Measurements from ENCODE around the gene LMBRD1.
"Not testable (repeated sequence)": the region's sequence is repeated elsewhere in the genome, so short reads cannot be mapped to it uniquely, and the experiment has no call there.

The LMBRD1 gene

DNA sequence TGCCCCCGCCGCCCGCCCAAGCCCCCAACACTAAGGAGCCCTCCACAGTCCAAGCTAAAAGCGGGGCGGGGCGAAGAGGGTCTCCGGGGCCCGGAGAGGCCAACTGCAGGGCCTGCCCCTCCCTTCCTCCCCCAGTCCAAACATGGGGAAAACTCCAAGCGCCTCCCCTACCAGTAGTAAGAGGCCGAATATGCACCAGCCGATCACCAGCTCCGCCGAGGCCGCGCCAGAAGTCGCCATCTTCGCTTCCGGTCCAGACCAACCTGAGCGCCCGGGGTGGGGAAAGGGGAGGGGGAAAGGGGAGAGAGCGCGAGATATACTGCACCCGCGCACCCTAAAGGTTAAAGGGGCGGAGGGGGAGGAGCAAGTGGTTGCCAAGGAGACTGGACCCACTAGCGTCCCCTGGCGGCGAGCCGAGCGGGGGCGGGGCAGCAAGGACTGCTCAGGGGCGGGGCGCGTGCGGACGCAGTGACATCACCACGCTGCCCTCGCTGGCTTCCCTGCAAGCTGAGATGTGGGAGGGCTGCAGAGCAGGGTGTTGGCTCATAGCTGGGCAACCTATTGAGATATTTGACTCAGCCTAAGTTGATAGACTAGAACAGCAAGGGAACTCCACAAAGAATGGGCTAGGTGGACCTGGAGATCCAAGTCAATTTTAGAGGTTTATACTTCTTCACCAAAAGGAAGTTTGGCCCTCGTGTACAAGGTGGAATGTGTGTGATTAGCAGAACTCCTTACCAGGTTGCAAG lies at the start of gene LMBRD1:
TSS of gene LMBRD1 (minus strand) at position 369 of the 749 bp plus-strand sequence. CDS start at position 240, 129 bp downstream.
- DNase-seq = peak; percentile 99

DNA sequence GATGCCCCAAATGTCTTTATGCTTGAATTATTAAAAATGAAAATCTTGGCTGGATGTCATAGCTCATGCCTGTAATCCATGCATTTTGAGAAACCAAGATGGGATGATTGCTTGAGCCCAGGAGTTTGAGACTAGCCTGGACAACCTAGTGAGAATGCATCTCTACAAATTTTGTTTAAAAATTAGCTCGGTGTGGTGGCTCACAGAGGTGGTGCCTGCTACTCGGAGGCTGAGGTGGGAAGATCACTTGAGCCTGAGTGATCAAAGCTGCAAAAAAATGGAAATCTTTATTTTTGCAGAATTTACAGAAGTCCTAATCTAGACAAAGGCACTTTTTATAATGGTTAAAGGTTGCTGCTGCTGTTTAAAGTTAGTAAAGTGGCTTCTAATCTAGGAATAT lies 49.5 kb upstream of the LMBRD1 start:
- no peak for DNase-seq

DNA sequence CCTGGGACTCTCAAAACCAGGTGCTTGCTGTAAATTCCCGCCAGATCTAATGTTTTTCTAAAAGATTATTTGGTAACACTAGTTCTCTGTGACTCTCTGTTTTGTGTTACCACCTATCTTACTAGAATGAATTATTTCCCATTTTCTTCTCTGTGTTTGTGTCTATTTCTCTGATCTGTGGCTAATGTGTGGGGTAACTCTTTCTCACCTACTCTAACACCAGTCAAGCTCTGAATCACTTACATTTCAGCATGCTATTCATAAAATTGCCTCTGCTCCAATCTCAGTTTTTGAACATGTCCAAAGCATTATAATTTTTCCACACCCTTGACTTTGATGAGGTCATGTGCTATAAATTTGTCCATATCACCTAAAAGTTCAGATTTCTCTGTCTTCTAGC lies 46.4 kb upstream of the LMBRD1 start:
- no peak for DNase-seq

DNA sequence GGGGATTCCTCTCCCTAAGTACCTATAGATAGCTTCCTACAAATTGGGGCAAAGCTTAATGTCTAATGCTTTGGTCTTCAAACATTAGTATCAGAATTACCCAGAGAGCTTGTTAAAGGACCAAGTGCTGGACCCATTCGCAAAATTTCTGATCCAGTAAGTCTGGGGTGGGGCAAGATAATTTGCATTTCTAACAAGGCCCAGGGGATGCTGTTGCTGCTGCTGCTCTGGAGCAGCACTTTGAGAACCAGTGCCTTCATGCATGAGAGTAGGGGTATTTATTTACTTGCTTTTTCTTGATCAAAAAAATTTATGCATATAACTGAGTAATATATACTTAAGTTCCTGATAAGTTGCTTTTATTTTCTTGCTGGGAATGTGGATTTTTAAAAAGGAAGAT lies 45.1 kb upstream of the LMBRD1 start:
- DNase-seq = no peak

DNA sequence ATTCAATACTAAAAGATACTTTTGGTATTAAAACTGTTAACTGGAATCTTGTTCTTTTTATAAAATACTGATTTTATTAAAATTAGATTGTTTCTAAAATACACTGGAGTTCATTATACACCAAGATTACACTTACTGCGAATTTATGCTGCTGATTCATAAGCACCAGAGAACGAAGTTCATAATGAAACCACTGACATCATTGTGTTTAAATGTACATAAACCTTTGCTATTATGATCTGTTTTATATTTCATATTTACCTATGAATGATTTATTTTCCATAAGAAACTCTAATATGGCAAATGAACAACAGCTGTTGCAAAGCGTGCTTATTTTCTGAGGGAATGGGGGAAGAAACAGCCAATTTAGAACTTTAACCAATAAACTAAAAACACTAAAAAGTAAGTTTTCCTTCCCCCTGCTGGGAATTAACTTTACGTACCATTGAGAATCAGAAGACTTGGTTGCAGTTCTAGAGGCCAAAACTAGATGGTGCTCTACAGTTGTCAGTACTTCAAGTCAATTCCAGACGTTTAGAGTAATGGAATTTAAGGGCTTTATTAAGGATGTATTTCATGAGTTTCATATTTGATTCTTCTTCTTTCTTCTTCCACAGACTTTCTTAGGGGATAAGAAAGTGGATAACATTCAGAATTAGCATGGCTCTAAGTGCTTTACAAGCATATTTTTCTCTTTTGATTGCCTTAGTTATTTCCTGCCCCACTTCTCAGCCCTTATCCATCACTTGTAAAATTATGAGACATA lies 38.8 kb upstream of the LMBRD1 start:
- DNase-seq = peak; percentile 46

DNA sequence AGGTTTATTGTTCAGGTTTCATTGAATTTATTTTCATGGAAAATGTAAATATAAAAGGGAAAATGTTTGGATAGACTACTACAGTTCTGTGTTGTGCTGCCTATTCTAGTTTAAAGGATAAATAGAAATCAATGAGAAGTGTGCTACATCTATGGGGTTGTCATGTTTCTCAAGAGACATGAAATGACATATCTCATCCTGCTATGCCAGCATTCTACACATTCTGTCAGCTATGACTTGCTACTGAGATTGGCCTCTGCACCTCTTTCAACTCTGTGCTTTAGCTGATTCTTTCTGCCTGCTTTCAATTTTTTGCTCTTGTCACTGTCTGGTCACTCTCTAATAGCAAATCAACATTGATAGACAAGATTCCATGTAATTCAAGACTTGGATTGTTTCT lies 35.7 kb upstream of the LMBRD1 start:
- DNase-seq = no peak

DNA sequence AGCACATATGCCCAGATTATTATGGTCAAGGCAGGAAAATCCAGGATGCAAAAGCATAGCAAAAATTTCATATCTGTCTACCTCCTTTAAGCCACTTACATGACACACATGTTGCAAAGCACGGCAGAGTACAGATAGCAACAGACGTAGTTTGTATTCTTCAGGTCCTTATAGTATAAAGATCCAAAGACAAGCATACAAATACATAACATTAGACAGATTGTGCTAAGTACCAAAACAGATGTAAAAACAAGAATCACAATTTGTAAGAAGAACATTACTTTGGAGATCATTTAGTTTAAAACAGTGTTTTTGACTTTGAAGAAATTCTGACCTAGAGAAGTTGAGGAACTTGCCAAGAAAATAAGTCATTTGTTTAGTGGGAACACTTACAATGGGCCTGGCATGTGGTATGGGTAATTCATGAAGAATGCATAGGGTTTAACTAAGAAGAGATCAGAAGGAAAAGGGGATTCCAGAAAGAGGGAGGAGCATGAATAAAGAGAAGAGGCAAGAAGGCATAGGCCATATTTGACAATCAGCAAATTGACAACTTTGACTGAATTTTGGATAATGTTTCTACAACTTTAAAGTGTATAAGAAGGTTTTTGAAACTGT lies 30.6 kb upstream of the LMBRD1 start:
- DNase-seq = no peak

DNA sequence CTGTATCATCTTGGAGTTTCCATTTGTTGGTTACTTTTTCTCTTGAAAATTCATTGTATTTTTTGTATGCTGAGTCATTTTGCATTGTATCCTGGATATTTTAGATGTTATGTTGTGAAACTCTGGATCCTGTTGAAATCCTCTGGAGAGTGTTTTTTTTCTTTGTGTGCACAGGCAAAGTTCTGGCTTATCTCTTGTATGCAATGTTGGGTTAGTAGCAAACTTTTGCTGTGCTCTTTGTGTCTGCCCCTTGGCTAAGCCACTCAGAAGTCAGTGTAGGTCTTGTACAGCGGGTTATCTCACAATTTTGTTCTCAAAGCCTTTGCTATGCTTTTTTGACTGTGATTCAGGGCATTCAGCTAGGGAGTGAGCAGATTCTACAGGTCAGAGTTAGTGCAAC lies 29.1 kb upstream of the LMBRD1 start:
- no peak for DNase-seq

DNA sequence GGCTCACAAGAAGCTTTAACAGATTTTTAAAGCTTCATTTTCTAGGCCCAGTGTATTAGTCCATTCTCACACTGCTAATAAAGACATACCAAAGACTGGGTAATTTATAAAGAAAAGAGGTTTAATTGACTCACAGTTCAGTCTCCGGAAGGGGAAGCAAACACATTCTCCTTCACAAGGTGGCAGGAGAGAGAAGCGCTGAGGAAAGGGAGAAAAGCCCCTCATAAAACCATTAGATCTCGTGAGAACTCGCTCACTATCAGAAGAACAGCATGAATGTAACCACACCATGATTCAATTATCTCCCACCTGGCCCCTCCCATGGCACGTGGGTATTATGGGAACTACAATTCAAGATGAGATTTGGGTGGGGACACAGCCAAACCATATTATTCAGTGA lies 27.5 kb upstream of the LMBRD1 start:
- DNase-seq = not testable (repeated sequence)

DNA sequence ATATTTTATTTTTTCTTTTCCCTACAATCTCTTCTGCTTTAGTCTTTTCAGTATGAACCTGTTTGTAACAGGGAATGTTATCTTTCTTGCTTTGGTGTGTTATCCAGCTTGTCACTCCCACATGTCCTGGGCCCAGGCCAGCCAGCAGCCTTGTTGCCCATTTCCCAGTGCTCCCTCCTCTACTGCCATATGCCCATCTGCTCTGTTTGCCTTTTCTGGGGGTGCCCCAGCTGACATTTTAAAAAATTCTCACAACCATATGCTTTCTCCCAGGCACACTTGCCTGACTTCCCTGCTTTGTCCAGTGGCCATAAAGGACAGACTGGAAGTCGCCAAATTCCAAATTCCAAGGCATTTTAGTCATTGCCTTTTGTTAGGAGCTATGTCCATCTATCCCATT lies 23.6 kb upstream of the LMBRD1 start:
- DNase-seq = no peak

DNA sequence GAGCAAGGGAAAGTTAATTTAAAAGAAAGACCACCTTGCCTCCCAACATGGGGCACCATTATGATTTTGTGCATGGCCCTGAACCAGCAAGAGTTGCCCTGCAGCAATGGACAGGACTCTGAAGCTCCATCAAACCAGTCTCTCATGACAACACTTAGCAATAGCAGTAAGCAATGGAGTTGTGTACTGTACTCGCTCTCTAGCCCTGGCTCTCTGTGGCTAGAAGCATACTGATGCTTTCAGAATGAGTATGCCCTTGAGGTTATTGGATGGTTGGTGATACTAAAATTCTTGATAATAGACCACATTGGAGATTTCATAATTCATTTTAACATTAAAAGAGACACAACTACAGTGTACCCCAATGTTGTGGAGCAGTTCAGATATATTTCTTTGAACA lies 23.2 kb upstream of the LMBRD1 start:
- no peak for DNase-seq

DNA sequence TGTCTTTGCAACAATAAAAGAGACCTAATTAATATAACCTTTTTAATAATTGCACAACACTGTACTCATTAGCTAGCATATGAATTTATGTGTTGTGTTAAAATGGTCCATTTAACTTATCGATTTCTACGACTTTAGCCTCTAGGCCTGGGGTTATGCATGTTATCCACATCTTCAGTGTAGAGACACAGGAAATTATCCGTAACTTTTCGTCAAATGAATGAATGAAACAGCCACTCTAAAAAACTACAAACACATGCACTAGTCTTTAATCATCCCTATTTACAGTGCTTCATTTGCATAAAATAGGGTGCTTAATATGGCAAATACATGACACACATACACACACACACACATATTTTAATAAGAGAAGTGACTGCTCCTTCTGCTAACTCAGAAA lies 22.3 kb upstream of the LMBRD1 start:
- no peak for DNase-seq

DNA sequence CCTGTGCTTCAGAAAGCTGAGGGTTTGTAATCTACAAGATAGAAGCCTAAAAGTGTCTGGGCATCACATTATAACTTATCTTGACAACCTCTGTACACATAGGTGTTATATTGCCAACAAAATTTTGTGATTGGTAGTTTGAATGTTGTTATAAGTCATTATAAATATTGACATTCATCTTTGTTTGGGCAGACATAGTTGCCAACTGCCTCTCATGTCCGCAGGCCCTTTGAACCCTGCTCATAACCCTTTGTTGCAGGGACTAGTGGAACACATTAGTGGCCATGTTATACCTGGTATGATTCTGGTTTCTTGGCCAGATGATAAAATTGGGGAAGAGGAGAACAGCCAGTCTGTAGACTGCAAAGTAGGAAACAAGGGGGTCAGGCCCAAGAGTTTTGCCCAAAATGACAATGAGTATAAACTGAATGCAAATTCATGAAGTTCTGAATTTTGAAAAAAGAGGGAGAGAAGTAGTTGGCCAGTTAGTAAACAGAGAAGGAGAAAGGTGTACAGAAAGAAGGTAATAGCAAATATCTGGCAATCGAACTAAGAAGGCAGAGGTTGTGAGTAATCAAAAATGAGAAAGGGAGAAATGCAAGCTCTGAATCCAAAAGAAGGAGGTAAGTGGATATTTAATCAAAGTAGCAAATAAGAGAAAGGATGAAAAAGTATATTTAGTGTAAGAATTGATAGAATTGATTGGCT lies 21.6 kb upstream of the LMBRD1 start:
- DNase-seq = no peak

DNA sequence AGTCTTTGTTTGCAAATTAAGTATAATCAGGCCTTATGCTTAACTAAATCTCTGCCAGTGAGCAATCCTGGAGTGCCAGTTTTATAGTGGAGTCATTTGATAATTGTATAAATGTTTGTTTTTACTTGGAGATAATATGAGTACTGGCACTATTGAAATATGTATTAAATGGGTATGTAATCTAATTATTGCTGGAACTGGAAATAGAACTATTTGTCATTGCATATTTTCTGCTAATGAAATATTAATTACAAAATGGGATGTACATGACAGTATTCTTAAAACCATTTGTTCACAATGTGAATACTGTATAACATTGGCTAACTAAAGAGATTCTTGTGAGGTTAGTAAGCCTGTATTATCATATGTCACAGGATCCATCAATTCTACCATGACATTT lies 20.5 kb upstream of the LMBRD1 start:
- DNase-seq = no peak

DNA sequence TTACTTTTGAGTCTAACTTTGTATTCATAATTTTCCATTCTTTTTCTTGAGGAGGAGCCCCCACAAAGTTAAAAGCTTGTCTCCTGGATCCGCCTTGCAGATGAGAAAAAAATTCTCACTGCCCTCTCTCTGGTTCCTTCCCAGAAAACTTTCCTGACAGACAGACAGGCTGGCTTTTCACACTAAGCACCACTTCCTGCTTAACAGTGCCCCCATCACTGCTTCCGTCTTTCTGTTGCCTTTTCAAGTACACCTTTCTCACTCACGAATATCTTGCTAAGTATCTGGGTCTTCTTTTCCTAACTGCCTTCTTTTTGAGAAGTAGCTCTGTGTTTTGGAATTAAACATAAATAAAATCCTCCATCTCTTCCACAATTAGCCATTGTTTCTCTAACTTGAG lies 19.8 kb upstream of the LMBRD1 start:
- peak; percentile 36 for DNase-seq

DNA sequence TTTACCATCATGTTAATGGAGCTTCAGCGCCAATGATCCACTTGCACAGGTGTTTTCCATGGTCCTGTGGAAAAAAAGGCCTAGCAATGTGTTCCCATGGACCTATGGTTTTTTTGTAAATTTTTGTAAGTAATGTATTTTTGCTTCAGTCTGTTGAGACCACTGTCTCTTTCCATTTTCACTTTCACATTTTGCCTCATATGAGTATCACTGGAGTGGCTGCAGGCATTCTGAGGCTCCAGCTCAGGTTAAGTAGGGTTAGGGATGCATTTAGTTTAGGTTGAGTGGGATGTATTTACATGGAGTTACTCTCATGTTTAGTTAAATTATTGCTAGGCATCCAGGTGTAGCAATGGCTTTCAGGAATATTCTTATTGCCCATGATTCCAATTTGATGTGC lies 19.2 kb upstream of the LMBRD1 start:
- DNase-seq = peak; percentile 34

DNA sequence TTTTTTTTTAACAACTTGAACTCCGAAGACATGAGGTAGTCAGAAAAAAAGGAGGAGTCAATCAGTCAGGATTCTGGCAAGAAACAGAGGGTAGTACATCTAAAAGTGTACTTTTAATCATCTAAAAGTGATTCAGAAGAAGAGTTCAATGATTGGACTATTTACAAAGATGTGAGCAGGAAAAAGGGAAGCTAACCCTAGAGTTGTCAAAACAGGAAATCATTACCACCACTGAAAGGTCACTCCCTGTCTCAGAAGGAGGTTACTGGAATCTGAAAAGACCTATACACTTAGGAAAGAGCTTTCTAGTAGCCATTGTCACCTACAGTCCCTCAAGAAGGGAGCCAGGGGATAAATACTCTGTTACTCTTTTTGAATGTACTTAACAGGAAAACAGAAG lies 16.7 kb upstream of the LMBRD1 start:
- DNase-seq = peak; percentile 34

DNA sequence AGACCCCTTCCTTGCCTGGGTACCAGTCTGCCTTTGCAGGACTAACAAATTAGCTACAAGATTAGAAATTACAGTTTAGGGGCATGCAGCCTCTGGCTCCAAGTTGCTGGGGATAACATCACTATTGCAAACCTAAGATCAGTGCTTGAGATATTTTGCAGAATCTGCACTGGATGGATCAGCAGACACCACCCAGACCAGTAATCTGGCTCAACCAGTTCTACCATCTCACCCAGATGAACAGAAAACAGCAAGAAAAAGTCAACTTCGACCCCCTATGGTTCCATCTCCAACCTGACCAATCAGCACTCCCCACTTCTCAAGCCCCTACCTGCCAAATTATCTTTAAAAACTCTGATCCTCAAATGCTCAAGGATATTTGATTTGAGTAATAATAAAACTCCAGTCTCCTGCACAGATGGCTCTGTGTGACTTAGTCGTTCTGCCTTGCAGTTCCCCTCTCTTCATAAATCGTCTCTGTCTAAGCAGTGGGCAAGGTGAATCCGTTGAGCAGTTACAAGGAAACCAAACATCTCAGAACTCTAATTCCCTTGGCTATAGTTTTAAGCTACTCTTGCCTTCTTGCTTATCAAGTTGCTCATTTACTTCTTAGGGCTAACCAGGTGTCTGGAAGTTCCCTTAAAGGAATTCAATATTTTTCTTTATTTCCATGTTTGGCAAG lies 16.1 kb upstream of the LMBRD1 start:
- DNase-seq = no peak

DNA sequence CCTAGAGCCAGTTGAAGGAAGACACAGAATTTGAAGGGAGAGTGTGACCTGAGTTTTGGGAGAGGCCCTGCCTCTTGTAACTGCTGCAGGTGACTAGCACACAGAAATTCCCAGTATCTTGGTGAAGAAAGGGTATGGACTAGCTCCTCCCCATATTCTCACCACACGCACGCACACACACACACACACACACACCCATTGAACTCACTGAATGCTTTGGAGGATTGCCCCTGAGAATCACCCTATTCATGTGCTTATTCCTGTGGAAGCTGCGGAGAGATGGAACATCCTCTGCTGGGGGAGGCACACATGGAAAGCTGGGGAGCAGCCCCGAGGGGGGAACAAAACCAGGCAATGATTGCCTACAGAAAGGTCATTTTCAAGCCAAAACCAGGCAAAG lies 6.2 kb upstream of the LMBRD1 start:
- no peak for DNase-seq

DNA sequence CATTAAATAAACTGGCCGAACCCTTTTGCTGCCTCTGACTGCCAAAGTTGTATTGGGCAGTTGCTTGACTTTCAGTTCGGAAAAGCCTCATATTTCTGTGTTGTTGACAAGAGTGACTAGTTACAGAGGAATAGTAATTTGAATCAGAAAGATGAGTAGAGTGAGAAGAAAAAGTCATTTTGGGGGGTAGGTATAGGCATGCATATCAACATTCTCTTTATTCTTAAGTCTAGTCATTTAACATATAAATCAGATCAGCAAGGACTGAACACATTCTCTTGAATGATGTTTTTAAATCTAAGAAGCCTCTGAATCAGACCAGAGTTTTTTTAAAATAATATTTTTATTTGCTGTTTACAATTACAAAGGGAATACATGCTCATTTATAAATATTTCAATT lies 4.9 kb upstream of the LMBRD1 start:
- no peak for DNase-seq

DNA sequence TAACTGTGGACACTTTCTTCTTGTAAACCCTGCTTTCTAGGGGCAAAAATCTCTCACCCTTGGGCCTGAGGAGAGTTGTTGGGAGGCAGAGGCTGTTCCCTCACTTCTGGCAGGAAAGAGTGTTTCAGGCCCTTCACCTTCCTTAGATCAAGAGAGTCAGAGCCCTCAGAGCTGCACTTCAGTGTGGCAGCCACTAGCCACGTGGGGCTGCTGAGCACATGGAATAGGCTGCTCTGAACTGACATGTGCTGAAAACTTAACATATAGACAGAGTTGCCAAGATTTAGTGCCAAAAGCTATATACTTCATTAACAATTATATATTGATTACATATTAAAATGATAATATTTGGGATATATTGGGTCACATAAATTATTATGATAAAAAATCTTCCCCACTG lies 4.4 kb upstream of the LMBRD1 start:
- DNase-seq = no peak

DNA sequence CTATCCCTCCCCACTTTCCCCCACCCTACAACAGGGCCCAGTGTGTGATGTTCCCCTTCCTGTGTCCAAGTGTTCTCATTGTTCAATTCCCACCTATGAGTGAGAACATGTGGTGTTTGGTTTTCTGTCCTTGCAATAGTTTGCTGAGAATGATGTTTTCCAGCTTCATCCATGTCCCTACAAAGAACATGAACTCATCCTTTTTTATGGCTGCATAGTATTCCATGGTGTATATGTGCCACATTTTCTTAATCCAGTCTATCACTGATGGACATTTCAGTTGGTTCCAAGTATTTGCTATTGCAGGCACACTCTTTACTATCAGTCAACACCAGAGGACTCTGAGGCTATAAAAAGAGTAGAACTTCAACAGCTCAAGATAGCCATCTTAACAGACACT lies 2.0 kb upstream of the LMBRD1 start:
- DNase-seq = not testable (repeated sequence)
